GM18858 (cell line): Measurements from ENCODE around the gene EFEMP2.
"Not testable (repeated sequence)": the region's sequence is repeated elsewhere in the genome, so short reads cannot be mapped to it uniquely, and the experiment has no call there.

Source experiments
- ATAC-seq: cut with Tn5 transposase; IDR thresholded peaks from one replicate; pipeline ENCODE4 v1.9.1; 2021; ENCODE audit not compliant: unreplicated experiment

The EFEMP2 gene

DNA sequence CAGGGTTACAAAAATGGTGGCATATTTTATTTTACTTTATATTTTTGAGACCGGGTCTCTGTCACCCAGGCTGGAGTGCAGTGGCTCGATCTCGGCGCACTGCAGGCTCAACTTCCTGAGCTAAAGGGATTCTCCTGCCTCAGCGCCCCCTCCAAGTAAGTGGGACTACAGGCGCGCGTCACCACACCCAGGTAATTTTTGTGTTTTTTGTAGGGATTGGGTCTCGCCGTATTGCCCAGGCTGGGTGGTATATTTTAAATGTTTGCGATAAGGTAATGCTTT is 28.2 kb upstream of the EFEMP2 start:
- no peak for ATAC-seq

DNA sequence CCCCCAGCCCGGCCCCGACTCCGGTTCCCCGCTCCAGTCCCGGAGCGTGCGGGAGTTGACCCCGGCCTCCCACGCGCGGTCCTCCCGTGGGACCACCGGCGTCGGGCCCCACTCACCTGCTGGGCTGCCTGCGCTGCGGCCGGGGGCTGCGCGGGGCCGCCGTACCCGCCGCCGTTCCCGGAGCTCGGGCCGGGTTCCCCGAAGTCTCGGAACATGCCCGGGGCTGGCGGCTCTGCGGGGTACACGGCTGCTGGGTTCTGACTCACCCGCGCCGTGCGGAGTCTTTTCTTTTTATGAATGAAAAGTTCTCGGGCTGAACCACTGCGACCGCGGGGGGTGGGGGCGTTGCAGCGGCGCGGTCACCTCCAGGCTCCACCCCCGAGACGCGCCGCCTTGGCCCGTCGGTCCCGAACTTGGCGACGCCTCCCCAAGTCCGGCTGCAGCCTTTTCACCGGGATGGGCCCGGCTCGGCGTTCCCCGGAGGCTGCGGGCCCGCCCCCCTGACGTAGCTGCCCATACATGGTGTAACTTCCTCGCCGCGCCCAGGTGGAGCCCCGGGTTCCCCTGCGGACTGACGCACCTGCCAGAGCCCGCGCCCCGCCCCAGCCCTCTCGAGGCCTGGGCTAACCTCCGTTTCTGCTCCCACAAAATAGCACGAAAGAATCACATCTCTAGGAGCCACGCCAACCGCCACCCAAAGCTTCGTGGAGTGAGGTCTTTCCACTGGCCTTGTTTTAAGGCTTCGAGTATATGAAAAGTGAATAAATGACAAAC is 27.7 kb upstream of the EFEMP2 start, which contains the start of gene FOSL1:
FOSL1 (minus strand) TSS at position 264 of the 774 bp plus-strand sequence; CDS start at position 215, 49 bp downstream.
- ATAC-seq, result peak; percentile 52

- no peak for ATAC-seq
These were observed 26.9 kb upstream of the EFEMP2 start for GRCh38 chr11:65899356-65900124.

- ATAC-seq, result no peak
These were observed 26.2 kb upstream of the EFEMP2 start for GRCh38 chr11:65898656-65899355.

- no peak for ATAC-seq
These were observed 24.4 kb upstream of the EFEMP2 start for GRCh38 chr11:65897020-65897471.

DNA sequence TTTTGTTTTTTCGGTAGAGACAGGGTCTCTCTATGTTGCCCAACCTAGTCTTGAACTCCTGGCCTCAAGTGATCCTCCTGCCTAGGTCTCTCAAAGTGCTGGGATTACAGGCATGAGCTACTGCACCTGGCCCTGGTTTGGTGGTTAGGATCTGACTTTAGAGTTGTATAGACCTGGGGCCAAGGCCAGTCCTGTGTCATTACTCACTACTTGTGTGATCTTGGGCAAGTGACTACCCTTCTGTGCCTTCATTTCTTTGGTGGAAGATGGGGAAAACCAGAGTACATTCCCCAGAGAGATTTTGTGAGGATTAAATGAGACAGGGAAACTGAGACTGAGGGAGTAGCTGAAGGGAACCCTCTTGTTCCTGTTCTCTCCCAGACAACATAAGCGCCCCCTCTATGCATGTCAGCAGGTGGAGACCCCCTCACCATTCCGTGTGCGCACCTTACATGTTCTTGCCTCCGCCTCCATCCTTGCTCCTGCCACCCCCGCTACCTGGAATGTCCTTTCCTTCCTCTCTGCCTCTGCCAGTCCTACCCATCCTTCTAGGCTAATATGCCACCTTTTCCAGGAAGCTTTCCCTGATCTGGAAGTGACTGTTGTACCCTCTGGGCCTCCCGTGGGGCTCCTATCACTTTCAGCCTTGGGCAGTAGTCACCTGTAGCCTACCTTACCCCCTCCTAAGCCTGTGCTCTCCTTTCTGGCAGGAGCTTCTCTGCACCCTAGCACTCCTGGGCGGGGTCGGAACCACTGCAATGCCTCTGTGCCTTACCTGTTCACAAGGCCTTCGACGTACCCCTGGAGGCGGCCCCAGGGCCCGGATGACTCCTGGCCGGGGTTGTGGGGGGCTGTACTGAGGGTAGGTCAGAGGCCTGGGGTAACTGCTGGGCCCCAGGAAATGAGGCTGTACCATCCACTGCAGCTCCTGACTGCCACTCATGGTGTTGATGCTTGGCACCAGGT is 23.7 kb upstream of the EFEMP2 start:
- ATAC-seq, result no peak

DNA sequence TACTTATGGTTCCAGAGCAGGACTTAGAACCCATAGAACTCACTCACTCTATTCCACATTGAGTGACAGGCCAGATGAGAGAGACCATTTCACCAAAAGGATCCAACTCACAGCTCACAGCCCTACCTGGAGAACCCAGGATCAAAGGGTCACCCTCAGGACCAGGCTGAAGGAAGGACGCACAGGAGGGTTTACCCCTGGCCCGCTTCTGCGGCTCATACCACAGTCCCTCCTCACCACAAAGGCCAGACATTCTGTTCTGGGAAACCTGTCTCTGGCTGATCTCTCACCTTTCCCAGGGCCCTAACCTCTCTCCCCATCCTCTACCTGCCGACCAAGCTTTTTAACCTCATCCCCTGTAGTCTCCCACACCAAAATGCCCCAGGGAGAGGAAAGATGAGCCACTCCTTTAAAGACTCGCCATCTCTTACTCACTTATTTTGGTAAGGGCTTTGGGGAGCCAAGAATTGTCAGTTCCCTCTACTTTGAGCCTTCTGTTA is 22.9 kb upstream of the EFEMP2 start:
- no peak for ATAC-seq

GRCh38 chr11:65894034-65894591 is 21.5 kb upstream of the EFEMP2 start:
- no peak for ATAC-seq

GRCh38 chr11:65892661-65893317 is 20.2 kb upstream of the EFEMP2 start:
- ATAC-seq, result no peak

DNA sequence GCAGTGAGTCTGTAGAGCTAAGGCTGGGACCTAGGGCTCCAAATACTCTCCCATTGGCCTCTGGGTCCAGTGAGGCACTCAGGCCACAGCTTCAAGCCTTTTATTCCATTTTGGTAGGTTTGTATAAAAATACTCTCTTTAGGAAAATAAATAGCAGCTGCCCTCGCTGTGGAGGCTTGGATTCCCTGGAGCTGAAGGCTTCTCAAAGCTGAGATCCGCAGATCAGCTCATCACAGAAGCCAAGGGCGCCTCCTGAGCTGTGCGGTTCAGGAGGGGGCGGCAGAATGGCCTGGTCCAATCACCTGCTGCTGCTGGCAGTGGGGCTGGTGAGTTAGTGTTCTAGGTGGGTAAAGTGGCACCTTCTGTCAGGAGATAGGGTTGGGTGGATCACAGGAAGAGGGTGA is 19.5 kb upstream of the EFEMP2 start:
- not testable (repeated sequence) for ATAC-seq

- no peak for ATAC-seq
These were observed 18.9 kb upstream of the EFEMP2 start for GRCh38 chr11:65891219-65892136.

- peak; percentile 41 for ATAC-seq
These were observed 18.0 kb upstream of the EFEMP2 start, which contains the start of gene CCDC85B for GRCh38 chr11:65890324-65891218. Gene CCDC85B, plus strand, starts transcription at chr11:65890673. Its CDS starts 111 bp downstream, at chr11:65890784.

DNA sequence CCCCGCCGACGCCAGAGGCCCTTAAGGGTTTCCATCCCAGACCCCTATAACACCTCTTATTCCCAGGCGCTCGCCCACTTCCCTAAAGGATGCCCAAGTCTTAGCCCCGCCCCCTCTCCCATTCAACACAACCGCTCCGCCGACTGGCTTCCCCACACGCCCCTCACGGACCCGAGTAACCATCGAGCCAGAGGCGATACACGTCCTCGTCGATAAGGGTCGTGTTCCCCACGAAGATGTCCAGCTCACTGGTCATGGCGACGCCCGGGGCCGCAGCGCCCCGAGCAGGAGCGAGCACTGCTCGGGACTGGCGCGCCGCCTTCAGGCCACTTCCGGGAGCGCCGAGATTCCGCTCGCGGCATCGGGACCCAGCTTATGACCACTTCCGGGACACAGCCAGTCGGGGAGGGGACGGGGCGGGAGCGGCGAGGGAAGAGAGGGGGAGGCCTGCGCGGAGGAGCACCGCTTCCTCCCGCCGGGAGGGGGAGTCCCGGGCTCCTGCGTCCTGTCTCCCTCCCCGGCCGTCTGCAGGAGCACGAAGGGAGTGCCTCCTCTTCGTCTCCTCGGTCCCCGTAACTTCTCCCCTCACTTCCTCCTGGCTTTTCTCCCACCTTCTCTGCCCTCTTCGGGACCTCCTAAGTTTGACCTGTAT is 15.7 kb upstream of the EFEMP2 start, which contains the start of gene FIBP:
FIBP (minus strand) TSS at position 309 of the 652 bp plus-strand sequence; CDS start at position 256, 53 bp downstream.
- ATAC-seq, result peak; percentile 34

- no peak for ATAC-seq
These were observed 15.1 kb upstream of the EFEMP2 start for GRCh38 chr11:65887723-65888162.

GRCh38 chr11:65886826-65887722 is 14.5 kb upstream of the EFEMP2 start:
- ATAC-seq, result no peak
